Epithelial cell of esophagus (primary cell): ENCODE results near the gene DIP2A.

Experiments
- DNase-seq: peaks from one replicate; pipeline ENCODE4 v3.0.0; 2010; ENCODE audit warnings: low read depth
- H3K4me3 ChIP-seq: 2 replicates; pipeline ENCODE4 v1.5.1; 2011; ENCODE audit warnings: mild to moderate bottlenecking, low read length, control low read depth
- CTCF ChIP-seq: IDR thresholded peaks from 2 replicates; pipeline ENCODE4 v1.5.1; 2011; ENCODE audit warnings: low read depth, mild to moderate bottlenecking, low read length, control low read depth, inconsistent platforms; ENCODE audit not compliant: insufficient read depth; ENCODE audit errors: missing control alignments

Gene DIP2A

DNA sequence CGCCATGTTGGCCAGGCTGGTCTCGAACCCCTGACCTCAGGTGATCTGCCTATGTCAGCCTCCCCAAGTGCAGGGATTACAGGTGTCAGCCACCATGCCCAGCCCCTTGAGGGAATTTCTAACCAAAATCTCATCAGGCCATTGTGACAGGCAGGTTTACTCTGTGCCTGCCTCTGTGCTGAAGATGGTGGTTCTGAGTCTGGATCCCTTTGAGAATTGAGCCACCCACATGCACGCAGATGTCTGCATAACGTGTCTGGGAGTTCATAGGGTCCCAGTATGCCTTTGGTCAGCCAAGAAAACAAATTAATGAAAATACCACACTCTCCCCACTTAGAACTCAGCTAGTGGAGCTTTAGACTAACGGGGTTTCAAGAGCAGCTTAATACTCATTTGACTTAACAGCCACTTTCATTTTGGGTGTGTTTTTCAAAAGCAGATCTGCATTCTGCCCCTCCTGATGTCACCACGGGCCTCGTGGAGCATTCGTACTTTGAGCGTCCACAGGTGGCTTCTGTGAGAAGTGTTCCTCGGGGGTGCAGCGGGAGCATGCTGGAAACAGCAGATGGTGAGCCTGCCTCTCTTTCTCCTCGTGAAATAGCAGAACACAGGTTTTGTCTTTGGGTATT, 45.3 kb downstream of the DIP2A start:
- no peak for TF ChIP-seq CTCF
- no peak for DNase-seq
- H3K4me3 ChIP-seq = no peak overlapping the region

GRCh38 chr21:46504666-46505065, 46.0 kb downstream of the DIP2A start:
- DNase-seq = no peak
- no peak overlapping the region for H3K4me3 ChIP-seq
- no peak for TF ChIP-seq CTCF

DNA sequence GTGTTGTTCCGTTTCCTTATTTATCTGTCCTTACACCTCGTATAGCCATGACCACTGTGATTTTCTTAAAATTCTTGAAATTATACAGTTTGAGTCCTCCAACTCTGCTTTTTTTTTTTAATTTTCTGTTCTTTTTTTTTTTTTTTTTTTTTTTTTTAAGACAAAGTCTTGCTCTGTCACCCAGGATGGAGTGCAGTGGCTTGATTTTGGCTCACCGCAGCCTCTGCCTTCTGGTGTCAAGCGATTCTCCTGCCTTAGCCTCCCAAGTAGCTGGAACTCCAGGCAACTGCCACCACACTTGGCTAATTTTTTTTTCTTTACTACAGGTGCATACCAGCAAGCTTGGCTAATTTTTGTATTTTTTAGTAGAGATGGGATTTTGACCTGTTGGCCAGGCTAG, 48.9 kb downstream of the DIP2A start:
- no peak for DNase-seq
- H3K4me3 ChIP-seq = no peak overlapping the region
- no peak for TF ChIP-seq CTCF

DNA sequence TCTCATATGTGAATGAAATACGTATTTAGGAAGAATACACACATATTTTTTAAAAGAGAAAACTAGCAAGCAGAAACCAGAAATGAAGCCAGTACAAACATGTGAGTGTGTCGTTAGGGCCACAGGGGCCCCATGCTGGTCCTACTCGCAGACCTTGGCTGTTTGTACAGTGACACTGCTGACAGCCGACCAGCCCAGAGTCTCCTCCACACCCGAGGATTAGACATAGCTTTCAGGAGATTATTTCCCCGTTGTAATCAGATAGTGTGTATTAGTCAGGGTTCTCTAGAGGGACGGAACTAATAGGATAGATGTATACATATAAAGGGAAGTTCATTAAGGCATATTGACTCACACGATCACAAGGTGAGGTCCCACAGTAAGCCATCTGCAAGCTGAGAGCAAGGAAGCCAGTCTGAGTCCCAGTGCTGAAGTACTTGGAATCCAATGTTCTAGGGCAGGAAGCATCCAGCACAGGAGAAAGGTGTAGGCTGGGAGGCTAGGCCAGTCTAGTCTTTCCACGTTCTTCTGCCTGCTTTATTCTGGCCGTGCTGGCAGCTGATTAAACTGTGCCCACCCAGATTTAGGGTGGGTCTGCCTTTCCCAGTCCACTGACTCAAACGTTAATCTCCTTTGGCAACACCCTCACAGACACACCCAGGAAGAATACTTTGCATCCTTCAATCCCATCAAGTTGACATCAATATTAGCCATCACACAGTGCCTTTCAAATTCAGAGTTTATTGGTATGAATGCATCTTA, 51.2 kb downstream of the DIP2A start:
- H3K4me3 ChIP-seq = no peak overlapping the region
- TF ChIP-seq CTCF = no peak
- peak; percentile 88 for DNase-seq

GRCh38 chr21:46515109-46515508, 56.4 kb downstream of the DIP2A start:
- DNase-seq = peak; percentile 76
- no peak for TF ChIP-seq CTCF
- H3K4me3 ChIP-seq = no peak overlapping the region

DNA sequence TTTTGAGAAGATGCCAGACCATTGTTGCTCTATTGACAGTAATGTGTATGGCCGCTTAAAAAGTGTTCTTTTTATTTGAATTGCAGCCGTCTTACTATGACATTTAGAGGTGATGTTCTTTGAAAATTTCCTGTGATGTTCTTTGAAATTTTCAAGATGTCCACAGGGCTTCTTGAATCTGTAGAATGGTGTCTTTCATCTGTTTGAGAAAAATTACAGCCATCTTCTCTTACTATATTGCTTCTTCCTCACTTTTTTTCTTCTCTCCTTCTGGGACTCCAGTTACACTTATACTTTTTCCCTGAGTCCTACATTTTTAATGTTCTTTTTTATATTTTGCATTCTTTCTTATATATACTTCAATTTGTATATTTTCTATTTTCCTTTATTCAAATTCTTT, 57.4 kb downstream of the DIP2A start:
- TF ChIP-seq CTCF = no peak
- H3K4me3 ChIP-seq = no peak overlapping the region
- DNase-seq = no peak

GRCh38 chr21:46517361-46517760, 58.7 kb downstream of the DIP2A start:
- no peak for DNase-seq
- no peak for TF ChIP-seq CTCF
- H3K4me3 ChIP-seq = no peak overlapping the region
